Keratinocyte (primary cell): Measurements from ENCODE around the gene PPP2R5E. TPM values are rescaled to one million over a fixed set of nuclear protein-coding genes. Genes with fewer than 3 reads are reported as not detected.

Experiments used
- DNase-seq: peaks from one replicate; pipeline ENCODE4 v3.0.0-alpha.2; 2011; ENCODE audit warnings: low read depth, missing footprints, low spot score
- FAIRE-seq: peaks from 2 replicates; lab custom pipeline; 2011; peaks lifted over from hg19 to GRCh38; lab: Jason Lieb, UNC
- H2AFZ ChIP-seq: 2 replicates; pipeline ENCODE4 v1.6.0; 2012; ENCODE audit warnings: low read length, control low read depth, inconsistent platforms; ENCODE audit not compliant: control insufficient read depth
- H3K27ac ChIP-seq: 2 replicates; pipeline ENCODE4 v1.5.1; 2011; ENCODE audit warnings: low read length; ENCODE audit not compliant: control insufficient read depth, insufficient read depth
- H3K27me3 ChIP-seq: 3 replicates; pipeline ENCODE4 v1.6.0; 2011; ENCODE audit warnings: low read length; ENCODE audit not compliant: control insufficient read depth, insufficient read depth; ENCODE audit errors: extremely low read depth
- H3K36me3 ChIP-seq, 2 experiments: 2 replicates in 1 of 2; 3 replicates in 1 of 2; pipeline ENCODE4 v1.5.1; 2011; ENCODE audit warnings: low read length in 2 of 2, mild to moderate bottlenecking in 1 of 2; ENCODE audit not compliant: control insufficient read depth in 2 of 2, insufficient read depth in 2 of 2; ENCODE audit errors: extremely low read depth in 1 of 2
- H3K4me1 ChIP-seq: 3 replicates; pipeline ENCODE4 v1.5.1; 2011; ENCODE audit warnings: low read length; ENCODE audit not compliant: control insufficient read depth, insufficient read depth; ENCODE audit errors: extremely low read depth
- H3K4me2 ChIP-seq: 3 replicates; pipeline ENCODE4 v1.6.0; 2011; ENCODE audit warnings: low read depth, low read length; ENCODE audit not compliant: control insufficient read depth, insufficient read depth; ENCODE audit errors: extremely low read depth
- H3K4me3 ChIP-seq, 3 experiments: fragments of 200-600 bp in 1 of 3; sonication (generic) in 1 of 3; 2 replicates in 2 of 3; 3 replicates in 1 of 3; pipeline ENCODE4 v1.5.1; 2011 to 2016; ENCODE audit warnings: low read length in 3 of 3, mild to moderate bottlenecking in 3 of 3, control low read depth in 2 of 3, inconsistent platforms in 1 of 3, low read depth in 1 of 3, mixed read lengths in 1 of 3, mixed run types in 1 of 3, moderate library complexity in 1 of 3; ENCODE audit not compliant: control insufficient read depth in 2 of 3, insufficient read depth in 2 of 3; ENCODE audit errors: extremely low read depth in 1 of 3
- H3K79me2 ChIP-seq: 2 replicates; pipeline ENCODE4 v1.6.0; 2012; ENCODE audit warnings: low read length; ENCODE audit not compliant: control insufficient read depth, insufficient read depth
- H3K9ac ChIP-seq: 3 replicates; pipeline ENCODE4 v1.6.0; 2011; ENCODE audit warnings: low read length; ENCODE audit not compliant: control insufficient read depth, insufficient read depth; ENCODE audit errors: extremely low read depth
- H3K9me1 ChIP-seq: 3 replicates; pipeline ENCODE4 v1.6.0; 2011; ENCODE audit warnings: low read length; ENCODE audit not compliant: control insufficient read depth, insufficient read depth; ENCODE audit errors: extremely low read depth
- H3K9me3 ChIP-seq: 2 replicates; pipeline ENCODE4 v1.5.1; 2012; ENCODE audit warnings: low read depth, low read length; ENCODE audit not compliant: control insufficient read depth
- H4K20me1 ChIP-seq: 3 replicates; pipeline ENCODE4 v1.6.0; 2011; ENCODE audit warnings: low read length; ENCODE audit not compliant: control insufficient read depth, insufficient read depth; ENCODE audit errors: extremely low read depth
- EZH2 ChIP-seq: IDR thresholded peaks from one replicate; pipeline ENCODE4 v1.6.1; 2012; ENCODE audit warnings: inconsistent platforms, mild to moderate bottlenecking, low read length, moderate library complexity
- dilution Hi-C: fragments of 300-500 bp; cut with MboI; formaldehyde crosslinking; loops from one replicate; pipeline ENCODE4 v1.7.0; 2020; ENCODE audit warnings: low sequenced_read_pairs; ENCODE audit not compliant: extremely low pct_ligation_motif_present
- polyA plus RNA-seq, 5 experiments: library from polyadenylated mRNA; depleted of rRNA in 3 of 5; stranded (reverse) in 3 of 5; stranded (forward) in 1 of 5; unstranded in 1 of 5; fragments of >200 nt; gene quantifications; 1 replicate in 1 of 5; 2 replicates in 3 of 5; 3 replicates in 1 of 5; pipeline versions ENCODE4 v1.2.1 to v1.2.3, GENCODE V29; 2011 to 2012; ENCODE audit warnings: missing spikeins in 2 of 5, low read depth in 1 of 5, low replicate concordance in 1 of 5
- TF ChIP-seq, protein P1 (sequence below), 3 experiments: IDR thresholded peaks in 1 of 3; conservative IDR thresholded peaks in 1 of 3; optimal IDR thresholded peaks in 1 of 3; 2 replicates in 2 of 3; 3 replicates in 1 of 3; pipeline versions ENCODE3 to v1.5.1; 2011; ENCODE audit warnings: low read length in 3 of 3, mild to moderate bottlenecking in 3 of 3, moderate library complexity in 2 of 3, control low read depth in 1 of 3, inconsistent platforms in 1 of 3; ENCODE audit not compliant: insufficient read depth in 2 of 3; ENCODE audit errors: extremely low read depth in 1 of 3

The PPP2R5E gene
- polyA plus RNA-seq, 1 donor (not counting 4 experiments of a cell fraction or from before 2014, with no cell fraction given): 22.7 TPM

DNA sequence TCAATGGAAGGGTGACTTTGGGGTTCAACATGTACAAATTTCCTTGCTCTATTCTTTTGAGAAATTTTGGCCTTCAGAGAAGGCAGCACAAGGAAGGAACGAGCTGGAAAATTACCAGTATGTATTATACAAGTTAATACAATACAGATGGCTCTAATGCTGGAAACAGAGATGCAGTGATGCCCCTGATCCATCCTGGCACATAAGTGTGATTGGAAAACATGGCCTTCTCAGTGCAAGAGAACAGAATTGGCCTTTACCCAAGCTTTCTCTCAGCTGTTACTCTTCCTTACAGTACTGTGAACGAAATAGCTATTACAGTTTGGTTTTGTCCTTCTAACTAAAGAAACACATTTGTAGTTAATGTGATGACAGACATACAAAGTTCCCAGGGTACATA lies 122.0 kb downstream of the PPP2R5E start:
- Histone ChIP-seq H4K20me1 (no peaks in the 10 kb centered on the region), H3K4me3 (no peak overlapping the region), H3K9ac (no peak overlapping the region), H3K9me3 (no peaks in the 10 kb centered on the region), H3K4me1 (no peaks in the 10 kb centered on the region), H3K9me1 (no peaks in the 10 kb centered on the region), H3K27ac (no peak overlapping the region), H3K36me3 (peaks cover 0 to 6% of the 10 kb centered on the region in 2 experiments), H2AFZ (no peak overlapping the region), H3K79me2 (peaks cover 10% of the 10 kb centered on the region), H3K27me3 (no peaks in the 10 kb centered on the region), H3K4me2 (no peak overlapping the region)
- no peak for FAIRE-seq
- TF ChIP-seq, protein P1, sequence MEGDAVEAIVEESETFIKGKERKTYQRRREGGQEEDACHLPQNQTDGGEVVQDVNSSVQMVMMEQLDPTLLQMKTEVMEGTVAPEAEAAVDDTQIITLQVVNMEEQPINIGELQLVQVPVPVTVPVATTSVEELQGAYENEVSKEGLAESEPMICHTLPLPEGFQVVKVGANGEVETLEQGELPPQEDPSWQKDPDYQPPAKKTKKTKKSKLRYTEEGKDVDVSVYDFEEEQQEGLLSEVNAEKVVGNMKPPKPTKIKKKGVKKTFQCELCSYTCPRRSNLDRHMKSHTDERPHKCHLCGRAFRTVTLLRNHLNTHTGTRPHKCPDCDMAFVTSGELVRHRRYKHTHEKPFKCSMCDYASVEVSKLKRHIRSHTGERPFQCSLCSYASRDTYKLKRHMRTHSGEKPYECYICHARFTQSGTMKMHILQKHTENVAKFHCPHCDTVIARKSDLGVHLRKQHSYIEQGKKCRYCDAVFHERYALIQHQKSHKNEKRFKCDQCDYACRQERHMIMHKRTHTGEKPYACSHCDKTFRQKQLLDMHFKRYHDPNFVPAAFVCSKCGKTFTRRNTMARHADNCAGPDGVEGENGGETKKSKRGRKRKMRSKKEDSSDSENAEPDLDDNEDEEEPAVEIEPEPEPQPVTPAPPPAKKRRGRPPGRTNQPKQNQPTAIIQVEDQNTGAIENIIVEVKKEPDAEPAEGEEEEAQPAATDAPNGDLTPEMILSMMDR (optimal IDR thresholded peaks at IDR 0.05 in 1 of 3, IDR thresholded peaks at IDR 0.05 in 1 of 3, conservative IDR thresholded peaks at IDR 0.05 in 1 of 3; ENCODE audit: extremely low read depth in 1 of 3, insufficient read depth in 2 of 3, low read length in 3 of 3): no peak
- no peak for TF ChIP-seq EZH2
- no peak for DNase-seq
- dilution Hi-C loops: no loop called here

DNA sequence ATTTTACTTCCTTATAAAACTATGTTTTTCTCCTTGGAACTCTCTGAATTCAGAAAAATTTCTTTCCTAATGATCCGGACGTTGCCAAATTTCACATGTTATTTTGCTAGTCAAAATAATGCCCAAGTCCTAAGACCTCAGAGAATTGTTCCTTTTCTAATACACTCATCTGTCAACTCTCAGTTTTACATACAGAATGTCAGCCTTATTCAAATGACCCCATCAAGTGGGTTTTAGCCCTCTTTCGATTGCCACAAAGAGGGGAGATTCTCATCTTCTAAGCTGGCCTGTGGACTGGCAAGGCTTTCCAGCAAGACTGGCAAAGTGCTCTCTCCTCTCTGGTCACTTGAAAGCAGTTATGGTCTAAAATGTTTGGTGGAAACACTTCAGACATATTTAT lies 125.2 kb downstream of the PPP2R5E start:
- dilution Hi-C loops: no loop called here
- no peaks in the 10 kb centered on the region for H4K20me1 ChIP-seq
- TF ChIP-seq, protein P1 (optimal IDR thresholded peaks at IDR 0.05 in 1 of 3, IDR thresholded peaks at IDR 0.05 in 1 of 3, conservative IDR thresholded peaks at IDR 0.05 in 1 of 3; ENCODE audit: extremely low read depth in 1 of 3, insufficient read depth in 2 of 3, low read length in 3 of 3): no peak
- no peak for TF ChIP-seq EZH2

More for the DNA sequence above, 125.2 kb downstream of the PPP2R5E start:
- no peaks in the 10 kb centered on the region for H3K9me1 ChIP-seq
- H3K4me1 ChIP-seq: no peaks in the 10 kb centered on the region
- H3K4me3 ChIP-seq: no peak overlapping the region
- no peak overlapping the region for H2AFZ ChIP-seq
- peaks cover 0 to 9% of the 10 kb centered on the region in 2 experiments for H3K36me3 ChIP-seq
- no peaks in the 10 kb centered on the region for H3K79me2 ChIP-seq
- no peaks in the 10 kb centered on the region for H3K27me3 ChIP-seq
- H3K4me2 ChIP-seq: no peak overlapping the region
- no peak for FAIRE-seq
- no peak overlapping the region for H3K27ac ChIP-seq
- no peaks in the 10 kb centered on the region for H3K9me3 ChIP-seq
- no peak for DNase-seq
- no peak overlapping the region for H3K9ac ChIP-seq
